IMR-90 (cell line): ENCODE data around the gene ZNF185. TPM values are rescaled to one million over a fixed set of nuclear protein-coding genes. Genes with fewer than 3 reads are reported as not detected.

Experiments
- ATAC-seq: fragments of 200-7000 bp; cut with Tn5 transposase; 2 replicates; pipeline ENCODE4 v1.9.1; 2020; ENCODE audit warnings: low read depth, mild to moderate bottlenecking, moderate library complexity
- BruUV-seq: library from RNA; stranded (reverse); fragments of 400-500 nt; replicated peaks from 2 replicates; lab custom pipeline; 2021; lab: Mats Ljungman, UMichigan
- CTCF ChIA-PET: fragments of 300-600 bp; formaldehyde crosslinking; extraction: SDS; loops from one replicate; lab custom pipeline; 2021; ENCODE audit warnings: antibody characterized with exemption; lab: Yijun Ruan, JAX
- POLR2A ChIA-PET: fragments of 300-600 bp; sonication (Branson Sonifier 250); formaldehyde crosslinking; loops from one replicate; lab custom pipeline; 2022; ENCODE audit warnings: antibody characterized with exemption; ENCODE audit not compliant: unreplicated experiment; lab: Charles Lee
- DNase-seq: peaks from one replicate; pipeline ENCODE4 v3.0.0; 2013
- H2AFZ ChIP-seq: replicated peaks from 2 replicates; pipeline ENCODE3; 2013; ENCODE audit warnings: low read length, mild to moderate bottlenecking; ENCODE audit not compliant: poor library complexity
- H2AK5ac ChIP-seq: 2 replicates; pipeline ENCODE4 v1.6.1; 2013; ENCODE audit warnings: low read depth, low read length, inconsistent platforms
- H2AK9ac ChIP-seq: replicated peaks from 2 replicates; pipeline ENCODE3; 2013; ENCODE audit warnings: mild to moderate bottlenecking, low read depth, low read length, moderate library complexity; ENCODE audit not compliant: poor library complexity
- H2BK120ac ChIP-seq: 2 replicates; pipeline ENCODE4 v1.6.1; 2013; ENCODE audit warnings: low read depth, low read length, inconsistent platforms
- H2BK15ac ChIP-seq: 3 replicates; pipeline ENCODE4 v1.6.1; 2013; ENCODE audit warnings: low read depth, low read length, inconsistent platforms
- H2BK20ac ChIP-seq: 2 replicates; pipeline ENCODE4 v1.6.1; 2013; ENCODE audit warnings: low read depth, mild to moderate bottlenecking, inconsistent platforms, low read length, moderate library complexity
- H2BK5ac ChIP-seq: 2 replicates; pipeline ENCODE4 v1.6.1; 2013; ENCODE audit warnings: mild to moderate bottlenecking, low read depth, low read length, inconsistent platforms; ENCODE audit not compliant: poor library complexity, severe bottlenecking
- H3K14ac ChIP-seq: replicated peaks from 2 replicates; pipeline ENCODE4 v1.6.1; 2013; ENCODE audit warnings: low read depth, low read length, inconsistent platforms
- H3K18ac ChIP-seq: 2 replicates; pipeline ENCODE4 v1.6.1; 2013; ENCODE audit warnings: low read depth, low read length, control low read depth
- H3K23ac ChIP-seq: 2 replicates; pipeline ENCODE4 v1.6.1; 2013; ENCODE audit warnings: low read depth, low read length, inconsistent platforms
- H3K27ac ChIP-seq: 2 replicates; pipeline ENCODE4 v1.5.1; 2013; ENCODE audit warnings: mild to moderate bottlenecking, control low read depth, low read length; ENCODE audit not compliant: insufficient read depth
- H3K27me3 ChIP-seq: 2 replicates; pipeline ENCODE4 v1.6.1; 2013; ENCODE audit warnings: low read length; ENCODE audit not compliant: control insufficient read depth, insufficient read depth
- H3K36me3 ChIP-seq: 2 replicates; pipeline ENCODE4 v1.6.1; 2013; ENCODE audit warnings: low read length, mixed read lengths; ENCODE audit not compliant: control insufficient read depth, insufficient read depth
- H3K4ac ChIP-seq: 2 replicates; pipeline ENCODE4 v1.6.1; 2013; ENCODE audit warnings: low read depth, low read length, inconsistent platforms
- H3K4me1 ChIP-seq: 2 replicates; pipeline ENCODE4 v1.6.1; 2013; ENCODE audit warnings: low read length, mixed read lengths; ENCODE audit not compliant: control insufficient read depth, insufficient read depth
- H3K4me2 ChIP-seq: 2 replicates; pipeline ENCODE4 v1.6.1; 2013; ENCODE audit warnings: low read depth, mild to moderate bottlenecking, control low read depth, low read length, moderate library complexity
- H3K4me3 ChIP-seq: 2 replicates; pipeline ENCODE4 v1.5.1; 2013; ENCODE audit warnings: low read depth, mild to moderate bottlenecking, control low read depth, low read length, moderate library complexity; ENCODE audit not compliant: insufficient read depth
- H3K56ac ChIP-seq: 2 replicates; pipeline ENCODE4 v1.6.1; 2013; ENCODE audit warnings: low read length, inconsistent platforms; ENCODE audit not compliant: insufficient read depth; ENCODE audit errors: extremely low read depth
- H3K79me1 ChIP-seq, 2 experiments: 2 replicates each; pipeline ENCODE4 v1.6.1; 2013; ENCODE audit warnings: low read length in 2 of 2, inconsistent platforms in 1 of 2, low read depth in 1 of 2
- H3K9ac ChIP-seq: 2 replicates; pipeline ENCODE4 v1.6.1; 2013; ENCODE audit warnings: low read depth, low read length, control low read depth
- H3K9me1 ChIP-seq: 2 replicates; pipeline ENCODE4 v1.6.1; 2013; ENCODE audit warnings: low read length, inconsistent platforms; ENCODE audit not compliant: insufficient read depth
- H3K9me3 ChIP-seq: 2 replicates; pipeline ENCODE4 v1.6.1; 2013; ENCODE audit warnings: low read length; ENCODE audit not compliant: control insufficient read depth, insufficient read depth
- H4K20me1 ChIP-seq: 2 replicates; pipeline ENCODE4 v1.6.1; 2013; ENCODE audit warnings: low read length, inconsistent platforms; ENCODE audit not compliant: insufficient read depth
- H4K5ac ChIP-seq: 2 replicates; pipeline ENCODE4 v1.6.1; 2013; ENCODE audit warnings: mild to moderate bottlenecking, low read depth, low read length, control low read depth
- H4K8ac ChIP-seq, 2 experiments: 2 replicates each; pipeline ENCODE4 v1.6.1; 2013; ENCODE audit warnings: low read depth in 2 of 2, low read length in 2 of 2, control low read depth in 1 of 2, inconsistent platforms in 1 of 2
- H4K91ac ChIP-seq: 2 replicates; pipeline ENCODE4 v1.6.1; 2013; ENCODE audit warnings: low read depth, low read length, inconsistent platforms; ENCODE audit not compliant: insufficient read depth
- BHLHE40 ChIP-seq: fragments of 150-350 bp; IDR thresholded peaks from 2 replicates; pipeline ENCODE4 v1.6.1; 2016; ENCODE audit warnings: mild to moderate bottlenecking, low read depth, low read length
- MAZ ChIP-seq: IDR thresholded peaks from 2 replicates; pipeline ENCODE4 v1.6.1; 2012; ENCODE audit warnings: low read depth, mild to moderate bottlenecking, low read length, improper control_type of control experiment, moderate library complexity, borderline replicate concordance
- WGBS, 2 experiments: methylation state at CpG; one replicate each; pipeline versions ENCODE4 v1.1.5 to v1.1.7; 2013; ENCODE audit warnings: missing lambda C conversion rate in 2 of 2; ENCODE audit not compliant: insufficient read length in 1 of 2; ENCODE audit errors: extremely low coverage in 2 of 2; 5-methylcytosine and 5-hydroxymethylcytosine counted together
- dilution Hi-C: fragments of 300-500 bp; cut with HindIII; formaldehyde crosslinking; loops from one replicate; pipeline ENCODE4 v1.14.3; 2018; ENCODE audit warnings: low sequenced_read_pairs; ENCODE audit not compliant: unreplicated experiment
- in situ Hi-C: fragments of 300-500 bp; cut with MboI; formaldehyde crosslinking; loops from 3 replicates; pipeline ENCODE4 v1.14.3; 2019; ENCODE audit warnings: low sequenced_read_pairs, inconsistent platforms, mixed read lengths
- intact Hi-C: fragments of 100-400 bp; cut with micrococcal nuclease; formaldehyde crosslinking; loops from 2 replicates; pipeline ENCODE4 v1.10.0; 2022
- polyA plus RNA-seq, 3 experiments: library from polyadenylated mRNA; depleted of rRNA; stranded (reverse); fragments of >200 nt; gene quantifications; 2 replicates each; pipeline ENCODE4 v1.2.3, GENCODE V29; 2012; ENCODE audit warnings: low replicate concordance in 1 of 3
- total RNA-seq: library from RNA; depleted of rRNA; stranded (reverse); fragments of >200 nt; gene quantifications from 2 replicates; pipeline ENCODE4 v1.2.3, GENCODE V29; 2012

ZNF185 gene
- total and polyA plus RNA-seq, 2 of the 4 experiments (the other 2 are of a cell fraction), result 3.2 to 6.3 TPM

- H3K4me1 ChIP-seq, result peaks cover 2% of the 10 kb centered on the region; the same call in 1 of the 2 replicates
- H4K91ac ChIP-seq, result no peak overlapping the region
- H4K20me1 ChIP-seq, result no peaks in the 10 kb centered on the region
- H3K14ac ChIP-seq, result no peak overlapping the region
- no peak overlapping the region for H3K4me3 ChIP-seq
- no peak overlapping the region for H2BK120ac ChIP-seq
- TF ChIP-seq BHLHE40 (no peak), MAZ (no peak)
- H3K79me1 ChIP-seq, result no peaks in the 10 kb centered on the region
- no peak overlapping the region for H2BK5ac ChIP-seq
- ChIA-PET CTCF (no interaction called here), POLR2A (no interaction called here)
- 67% methylated on average over 1 of the region's 4 CpGs; no CpG with 5 or more reads in 1 of the 2 experiments for WGBS, 2 experiments
- H2AK9ac ChIP-seq, result no peak overlapping the region
- H3K9ac ChIP-seq, result no peak overlapping the region
- in situ Hi-C loops (no loop called here), intact Hi-C loops (no loop called here), dilution Hi-C loops (no loop called here)
- H3K4me2 ChIP-seq, result no peak overlapping the region
- peaks cover 3% of the 10 kb centered on the region; the same call in 1 of the 2 replicates for H3K27me3 ChIP-seq
- no peak overlapping the region for H3K23ac ChIP-seq
- H2BK15ac ChIP-seq, result no peak overlapping the region
- ATAC-seq (no peak), DNase-seq (no peak)
- H3K18ac ChIP-seq, result no peak overlapping the region
- H3K36me3 ChIP-seq, result no peaks in the 10 kb centered on the region
- no peak overlapping the region for H2BK20ac ChIP-seq
- no peak overlapping the region for H2AFZ ChIP-seq
- no peaks in the 10 kb centered on the region; the same call in 1 of the 2 replicates for H3K9me3 ChIP-seq
- no peak overlapping the region for H3K4ac ChIP-seq
- H4K5ac ChIP-seq, result no peak overlapping the region
- H3K27ac ChIP-seq, result no peak overlapping the region
- no peak overlapping the region for H2AK5ac ChIP-seq
- no peak overlapping the region for H3K56ac ChIP-seq
- no TSS peak for BruUV-seq
- H3K9me1 ChIP-seq, result no peaks in the 10 kb centered on the region
- no peak overlapping the region for H4K8ac ChIP-seq
Observed at GRCh38 chrX:152930516-152930915, 32.6 kb downstream of the ZNF185 start.
